Activated gamma-delta T cell (primary cell): Measurements from ENCODE around the gene TFDP2.

Experiments used
- DNase-seq: peaks from one replicate; lab custom pipeline; 2025; lab: John Stamatoyannopoulos, UW

Gene TFDP2

DNA sequence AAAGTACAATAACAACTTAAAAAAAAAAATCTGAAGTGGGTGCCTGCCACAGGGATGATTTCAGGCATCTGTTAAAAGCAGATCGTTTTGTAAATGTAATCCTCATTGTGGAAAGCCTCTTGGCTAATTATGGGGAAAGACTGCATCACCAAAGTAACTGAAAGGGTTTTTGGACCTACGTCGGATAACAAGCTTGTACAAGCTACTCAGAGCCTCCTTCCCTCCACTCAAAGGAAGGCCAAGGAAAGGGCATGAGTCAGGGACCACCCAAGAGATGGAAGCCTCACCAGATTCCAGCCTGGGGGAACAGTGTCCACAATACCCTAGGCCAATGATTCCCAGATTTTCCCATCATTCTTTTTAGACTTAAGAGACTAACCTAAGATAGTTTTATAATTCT lies 188.6 kb downstream of the TFDP2 start:
- DNase-seq: no peak

GRCh38 chr3:141959589-141960554 lies 189.5 kb downstream of the TFDP2 start:
- DNase-seq: no peak

- DNase-seq: no peak
Measured at GRCh38 chr3:141955175-141955574, 194.2 kb downstream of the TFDP2 start.

GRCh38 chr3:141952611-141953010 lies 196.7 kb downstream of the TFDP2 start:
- no peak for DNase-seq

GRCh38 chr3:141950572-141951493 lies 198.5 kb downstream of the TFDP2 start:
- no peak for DNase-seq

GRCh38 chr3:141949972-141950371 lies 199.4 kb downstream of the TFDP2 start:
- DNase-seq: no peak

- no peak for DNase-seq
Measured at GRCh38 chr3:141949399-141949798, 199.9 kb downstream of the TFDP2 start.

GRCh38 chr3:141945726-141946485 lies 203.4 kb downstream of the TFDP2 start:
- no peak for DNase-seq

DNA sequence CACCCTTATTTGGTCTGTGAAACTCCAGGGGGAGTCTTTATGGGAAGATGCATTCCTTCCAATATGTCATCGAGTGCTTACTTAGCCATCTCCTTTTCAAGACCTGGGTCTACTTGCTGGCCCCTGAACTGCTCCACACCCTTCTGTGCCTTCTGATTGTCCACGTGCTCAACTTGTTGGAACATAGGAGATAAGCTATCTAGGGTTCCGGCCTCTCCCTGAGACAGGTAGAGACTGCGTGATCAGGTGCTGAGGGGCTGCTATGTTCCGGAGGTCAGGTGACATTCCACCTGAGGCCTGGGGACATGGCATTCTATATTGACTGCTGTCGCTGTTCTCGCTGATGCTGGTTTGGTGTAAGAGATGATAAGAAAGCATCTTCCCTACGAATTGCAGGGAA lies 207.3 kb downstream of the TFDP2 start:
- no peak for DNase-seq

DNA sequence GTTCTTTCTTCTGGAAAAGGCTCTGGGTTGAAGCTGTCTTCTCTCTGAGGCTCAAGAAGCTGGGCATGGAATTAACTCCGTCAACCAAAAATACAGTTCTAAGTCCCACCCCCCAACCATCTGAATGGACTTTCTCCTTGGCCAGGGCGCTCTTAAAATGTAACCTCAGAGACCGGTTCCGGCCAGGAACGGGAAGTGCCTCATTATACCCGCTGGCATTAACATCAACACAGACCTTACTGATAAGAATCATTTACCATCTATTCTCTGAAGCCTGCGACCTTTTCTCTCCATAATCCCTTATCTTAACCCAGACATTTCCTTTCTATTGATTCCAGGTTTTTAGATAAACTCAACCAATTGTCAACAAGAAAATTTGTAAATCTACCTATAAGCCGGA lies 208.3 kb downstream of the TFDP2 start:
- no peak for DNase-seq

DNA sequence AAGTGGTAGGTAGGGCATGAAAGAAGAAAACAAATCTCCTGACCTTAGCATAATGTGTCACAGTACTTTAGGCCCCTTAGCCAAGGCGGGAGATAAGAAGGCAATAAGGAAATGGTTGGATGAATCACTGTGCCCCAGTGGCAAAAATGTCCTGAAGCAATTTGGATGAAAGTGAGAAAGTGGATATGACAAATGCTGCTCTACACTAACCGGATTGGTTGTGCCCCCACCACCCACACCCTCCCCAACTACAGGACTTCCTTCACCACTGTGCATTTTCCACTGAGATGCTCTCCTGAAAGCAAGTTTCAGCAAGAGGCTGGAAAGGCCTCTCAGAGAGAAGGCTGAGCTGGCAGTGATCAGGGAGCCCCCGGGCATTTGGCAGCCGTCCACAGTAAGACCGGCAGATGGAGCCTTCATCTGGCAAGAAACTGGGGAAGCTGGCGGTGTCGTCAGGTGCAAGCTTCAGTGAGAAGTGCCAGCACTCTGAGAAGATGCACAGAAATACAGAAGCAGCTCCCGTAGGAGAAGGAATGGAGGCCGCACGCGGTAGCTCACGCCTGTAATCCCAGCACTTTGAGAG lies 209.1 kb downstream of the TFDP2 start:
- DNase-seq: no peak

- DNase-seq: no peak
Measured at GRCh38 chr3:141939759-141940158, 209.6 kb downstream of the TFDP2 start.

- no peak for DNase-seq
Measured at GRCh38 chr3:141938011-141938500, 211.3 kb downstream of the TFDP2 start.

- DNase-seq: no peak
Measured at GRCh38 chr3:141934354-141934753, 215.0 kb downstream of the TFDP2 start.

DNA sequence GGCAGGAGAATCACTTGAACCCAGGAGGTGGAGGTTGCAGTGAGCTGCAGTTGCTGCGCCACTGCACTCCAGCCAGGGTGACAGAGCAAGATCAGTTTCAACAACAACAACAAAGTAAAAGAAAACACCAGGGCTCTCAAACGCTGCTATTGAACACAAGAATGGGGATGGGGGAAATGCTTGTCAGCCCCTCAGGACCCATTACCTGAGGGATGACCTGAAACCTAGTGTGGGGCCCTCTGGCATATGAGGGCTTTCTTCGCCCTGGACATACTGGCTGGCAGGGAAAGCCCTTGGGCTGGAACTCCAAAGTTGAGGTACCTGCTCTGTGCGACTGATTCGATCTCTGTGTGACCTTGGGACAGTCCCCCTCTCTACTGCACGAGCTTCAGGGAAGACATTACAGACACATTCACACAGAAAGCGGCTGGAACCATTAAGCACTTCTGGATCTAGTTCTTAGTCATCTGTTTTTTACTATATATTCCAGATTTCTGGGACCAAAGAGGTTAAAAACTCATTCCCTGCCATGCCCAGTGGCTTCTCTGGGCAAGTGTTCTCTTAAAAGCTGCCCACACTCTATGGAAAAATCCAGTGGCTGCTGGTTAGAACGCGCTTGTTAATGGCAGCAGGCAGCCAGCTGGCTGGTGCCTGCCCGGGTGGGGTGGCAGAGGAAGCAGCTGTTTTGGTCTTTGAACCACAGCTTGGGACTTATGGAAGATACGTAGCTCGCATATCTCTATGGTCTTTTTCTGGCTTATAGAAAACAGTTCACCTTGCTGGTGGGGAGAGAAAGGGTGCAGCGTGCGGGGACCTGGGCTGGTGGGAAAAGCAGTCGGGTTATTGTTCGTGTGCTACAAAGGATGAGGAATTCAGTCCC lies 215.7 kb downstream of the TFDP2 start:
- DNase-seq: no peak

GRCh38 chr3:141930801-141931200 lies 218.5 kb downstream of the TFDP2 start:
- DNase-seq: no peak

- DNase-seq: no peak
Measured at GRCh38 chr3:141929341-141929995, 219.9 kb downstream of the TFDP2 start.

DNA sequence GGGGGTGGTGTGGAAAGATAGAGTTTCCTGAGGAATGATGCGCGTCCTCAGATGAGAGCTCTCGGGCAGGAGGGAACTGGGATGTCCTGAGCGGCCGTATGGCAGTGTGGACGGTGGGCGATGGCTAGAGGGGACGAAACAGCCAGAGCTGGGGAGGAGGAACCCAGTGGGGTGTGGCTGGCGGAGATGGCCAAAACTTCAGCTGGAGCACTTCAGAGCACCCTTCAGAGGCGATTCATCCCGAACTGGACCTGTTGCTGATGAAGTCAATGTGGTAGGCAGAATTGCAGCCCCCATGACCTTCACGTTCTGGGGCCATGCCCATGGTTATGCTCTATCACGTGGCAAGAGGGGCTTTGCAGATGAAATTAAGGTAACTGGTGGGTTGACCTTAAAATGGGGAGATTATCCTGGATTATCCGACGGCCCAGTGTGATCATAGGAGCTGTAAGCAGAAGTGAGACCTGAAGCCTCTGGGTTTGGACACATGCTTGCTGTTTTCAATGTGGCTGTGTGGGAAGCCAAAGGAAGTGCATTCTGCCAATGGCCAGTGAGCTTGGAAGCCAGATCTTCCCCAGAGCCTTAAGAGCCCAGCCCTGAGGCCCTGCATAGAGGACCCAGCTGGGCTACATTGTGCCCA lies 220.6 kb downstream of the TFDP2 start:
- DNase-seq: no peak

- no peak for DNase-seq
Measured at GRCh38 chr3:141926929-141927328, 222.4 kb downstream of the TFDP2 start.
